Left cardiac atrium (tissue), 4 donors: Measurements from ENCODE around the gene ACYP2. TPM values are rescaled to one million over a fixed set of nuclear protein-coding genes. Genes with fewer than 3 reads are reported as not detected.
"Not testable (repeated sequence)": the region's sequence is repeated elsewhere in the genome, so short reads cannot be mapped to it uniquely, and the experiment has no call there.

Experiments used
- ATAC-seq, 2 donors: fragments of 200-7000 bp; cut with Tn5 transposase; one replicate each; pipeline ENCODE4 v1.9.1; 2020; ENCODE audit warnings: mild to moderate bottlenecking in 2 of 2, moderate library complexity in 2 of 2
- DNase-seq: peaks from one replicate; pipeline ENCODE4 v3.0.0-alpha.2; 2020
- intact Hi-C, 2 donors: fragments of 100-400 bp; cut with DNase I; formaldehyde crosslinking; loops; one replicate each; pipeline versions ENCODE4 v1.14.1 to v1.15.1; 2022 to 2023
- long read RNA-seq: library from polyadenylated mRNA; unstranded; transcript quantifications from one replicate; pipeline ENCODE4 v2.0.0, GENCODE V29; 2021
- total RNA-seq, 2 donors: library from RNA; stranded (reverse); fragmentation: NEBNext Ultra II Directional; extraction: Animal tissue kit (Norgen Biotek cat#: 25700); gene quantifications; one replicate each; pipeline ENCODE4 v1.2.1, GENCODE V29; 2021
- donor health status: DM: no; HTN: yes; CAD: no.
- donor health status: DM: no; HTN: yes; CAD: no; lungs with severe emphysema.
- donor health status: DM: yes; HTN: yes; CAD: no.
- donor health status: Dilated cardiomyopathy.

Gene ACYP2
- 10 to 100 TPM; 43.0 to 43.2 TPM for total RNA-seq
- long read RNA-seq, partial matches to known transcripts: 1 of 7 reads
- long read RNA-seq, other reads (novel, unspliced or antisense): 5 of 7 reads

DNA sequence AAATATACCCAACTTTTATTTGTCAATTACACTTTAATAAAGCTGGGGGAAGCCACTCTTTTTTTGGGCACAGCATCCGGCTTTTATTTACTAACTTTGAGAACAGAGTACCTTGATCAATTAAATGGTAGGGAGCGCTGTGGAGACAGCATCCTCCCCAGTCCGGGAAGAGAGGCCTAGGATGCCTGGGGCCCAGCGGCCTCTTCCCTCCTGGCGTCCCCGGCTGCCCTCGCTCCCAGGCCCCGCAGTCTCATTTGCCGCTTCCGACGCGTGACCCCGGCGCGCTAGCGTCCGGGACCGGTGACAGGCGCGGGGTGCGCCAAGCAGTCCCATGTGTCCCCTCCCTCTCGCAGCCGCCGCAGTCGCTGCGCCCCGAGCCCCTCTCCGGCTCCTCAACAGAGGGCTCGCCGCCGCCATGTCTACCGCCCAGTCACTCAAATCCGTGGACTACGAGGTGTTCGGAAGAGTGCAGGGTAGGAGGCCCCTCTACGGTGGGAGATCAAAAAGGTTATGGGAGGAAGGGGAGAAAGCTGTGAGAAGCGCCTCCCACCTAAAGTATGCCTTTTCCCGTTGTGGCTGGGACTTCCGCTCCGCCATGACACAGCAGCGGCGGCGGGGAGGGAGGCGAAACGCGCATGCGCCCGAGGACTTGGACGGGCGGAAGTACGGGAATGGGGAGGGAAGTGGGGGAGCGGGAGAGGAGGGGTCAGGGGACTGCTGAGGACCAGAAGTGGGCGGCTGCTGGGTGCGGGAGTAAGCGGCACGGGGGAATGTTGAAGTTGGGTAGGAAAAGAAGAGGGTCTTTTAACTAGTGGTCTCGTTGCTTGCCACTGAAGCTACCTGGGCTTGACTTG, at the start of gene ACYP2:
Gene ACYP2 (plus strand): TSS at position 332 of the 854 bp plus-strand sequence.
- DNase-seq (peak; percentile 97), ATAC-seq (peak; percentile 98 to 99)
- intact Hi-C loops: no loop called here

DNA sequence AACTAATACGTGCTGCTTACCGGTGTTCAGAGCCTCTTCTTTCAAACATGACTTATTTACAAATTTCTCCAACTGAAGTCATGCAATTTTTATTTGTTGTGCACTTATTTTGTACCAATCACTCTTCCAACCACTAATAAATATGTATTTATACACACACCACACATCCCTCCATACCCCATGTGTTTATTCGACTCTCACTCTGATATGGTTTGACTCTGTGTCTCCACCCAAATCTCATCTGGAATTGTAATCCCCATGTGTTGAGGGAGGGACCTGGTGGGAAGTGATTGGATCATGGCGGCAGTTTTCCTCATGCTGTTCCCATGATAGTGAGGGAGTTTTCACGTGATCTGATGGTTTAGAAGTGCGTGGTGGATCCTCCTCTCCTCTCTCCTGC, 49.5 kb upstream of the ACYP2 start:
- DNase-seq (no peak), ATAC-seq (no peak)
- intact Hi-C loops: no loop called here

DNA sequence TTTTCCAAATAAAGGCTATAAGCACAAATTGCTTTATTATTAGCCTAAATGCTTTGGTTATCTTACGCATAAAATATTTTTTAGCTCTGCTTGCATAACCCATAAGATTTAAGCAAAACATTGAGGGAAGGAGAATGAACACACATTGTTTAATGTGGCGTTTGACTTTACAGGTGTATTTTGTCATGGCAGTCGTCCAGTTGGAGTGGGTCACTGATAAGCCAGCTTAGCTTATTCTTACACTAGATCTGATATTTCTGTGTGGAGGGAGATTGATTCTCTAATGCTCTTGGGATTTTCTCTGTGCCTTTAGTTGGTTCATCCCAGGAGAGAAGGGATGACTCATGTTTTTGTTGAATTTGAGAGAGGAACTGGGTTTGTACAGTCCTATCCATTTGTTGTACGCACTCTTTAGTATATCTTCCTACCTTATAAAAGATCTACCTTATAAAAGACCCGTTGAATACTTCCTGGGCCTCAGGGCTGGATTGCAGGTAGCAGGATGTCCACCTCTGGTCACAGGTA, 47.5 kb upstream of the ACYP2 start:
- intact Hi-C loops: no loop called here
- ATAC-seq: no peak
- no peak for DNase-seq

DNA sequence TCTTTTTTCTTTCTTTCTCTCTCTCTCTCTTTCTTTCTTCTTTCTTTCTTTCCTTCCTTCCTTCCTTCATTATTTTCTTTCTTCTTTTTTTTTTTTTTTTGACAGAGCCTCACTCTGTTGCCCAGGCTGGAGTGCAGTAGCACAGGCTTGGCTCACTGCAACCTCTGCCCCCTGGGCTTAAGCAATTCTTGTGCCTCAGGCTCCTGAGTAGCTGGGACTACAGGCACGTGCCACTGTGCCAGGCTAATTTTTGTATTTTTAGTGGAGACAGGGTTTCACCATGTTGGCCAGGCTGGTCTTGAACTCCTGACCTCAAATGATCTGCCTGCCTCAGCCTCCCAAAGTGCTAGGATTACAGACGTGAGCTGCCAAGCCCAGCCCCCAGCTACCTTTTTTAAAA, 42.9 kb upstream of the ACYP2 start:
- intact Hi-C loops, DNase-seq, ATAC-seq: not testable (repeated sequence)

- DNase-seq (no peak), ATAC-seq (no peak)
- intact Hi-C loops: no loop called here
Observed at GRCh38 chr2:54073796-54074195, 41.6 kb upstream of the ACYP2 start.

DNA sequence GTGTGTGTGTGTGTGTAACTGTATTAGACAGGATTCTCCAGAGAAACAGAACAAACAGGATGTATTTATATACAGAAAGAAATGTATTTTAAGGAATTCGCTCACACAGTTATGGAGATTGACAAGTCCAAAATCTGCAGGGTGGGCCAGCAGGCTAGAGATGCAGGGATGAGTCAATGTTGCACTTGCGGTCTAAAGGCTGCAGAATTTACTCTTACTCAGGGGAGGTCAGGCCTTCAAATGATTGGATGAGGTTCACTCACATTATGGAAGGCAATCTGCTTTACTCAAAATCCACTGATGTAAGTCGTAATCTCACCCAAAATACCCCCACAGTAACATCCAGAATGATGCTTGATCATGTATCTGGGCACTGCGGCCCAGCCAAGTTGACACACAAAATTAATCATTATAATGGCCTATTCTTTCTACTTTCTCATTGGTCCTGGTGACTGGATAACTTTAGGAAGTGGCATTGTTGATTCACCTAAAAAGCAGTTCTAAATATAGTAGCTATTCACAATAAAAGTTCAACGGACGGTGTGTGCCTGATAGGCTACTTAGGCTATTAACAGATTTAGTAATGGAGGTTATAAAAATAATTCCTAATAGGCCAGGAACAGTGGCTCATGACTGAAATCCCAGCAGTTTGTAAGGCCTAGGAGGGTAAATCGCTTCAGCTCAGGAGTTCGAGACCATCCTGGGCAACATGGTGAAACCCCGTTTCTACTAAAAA, 40.6 kb upstream of the ACYP2 start:
- no peak for DNase-seq

GRCh38 chr2:54076586-54076985, 38.8 kb upstream of the ACYP2 start:
- DNase-seq (no peak), ATAC-seq (peak in 1 of 2 donors; percentile 56)
- intact Hi-C loops: no loop called here

More for the DNA sequence above, 40.6 kb upstream of the ACYP2 start:
- no peak for ATAC-seq
- intact Hi-C loops: no loop called here

DNA sequence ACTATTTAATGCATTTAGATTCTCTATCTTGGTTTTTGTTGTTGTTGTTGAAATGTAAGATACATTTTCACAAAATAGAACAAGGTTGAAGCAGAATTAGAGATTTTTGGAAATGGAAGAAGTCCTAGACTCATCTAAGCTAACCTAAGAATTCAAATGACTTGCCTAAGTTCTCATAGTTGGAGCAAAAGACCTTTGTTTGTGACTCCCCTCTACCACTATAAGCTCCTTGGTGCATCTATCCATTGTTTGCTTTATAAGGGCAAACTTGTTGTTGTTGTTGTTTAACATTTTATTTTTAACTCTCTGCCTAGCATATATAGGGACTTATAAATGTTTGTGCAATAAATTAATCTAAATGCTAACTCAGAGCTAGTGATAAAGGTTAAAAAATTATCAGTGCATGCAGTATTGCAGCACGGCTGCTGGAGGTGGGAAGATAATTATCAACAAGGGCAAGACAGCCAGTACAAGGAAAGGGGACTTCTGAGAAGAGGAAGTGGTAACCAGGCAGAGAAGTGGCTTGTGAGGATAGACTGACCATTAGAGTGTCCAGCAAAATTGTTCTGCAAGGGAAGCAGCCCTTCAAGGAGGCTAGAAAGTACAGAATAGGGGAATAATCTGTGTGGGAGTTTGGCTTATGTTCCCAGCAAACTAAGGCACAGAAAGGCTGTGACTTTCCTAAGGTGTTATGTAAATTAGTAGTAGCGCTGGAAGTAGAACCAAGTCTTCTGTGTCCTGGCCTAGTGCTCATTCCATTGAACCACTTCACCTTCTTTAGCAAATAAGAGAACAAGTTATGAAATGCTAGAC, 38.1 kb upstream of the ACYP2 start:
- no peak for DNase-seq
- intact Hi-C loops: no loop called here
- peak in 1 of 2 donors; percentile 26 for ATAC-seq

GRCh38 chr2:54079331-54079730, 36.1 kb upstream of the ACYP2 start:
- ATAC-seq (no peak), DNase-seq (no peak)
- intact Hi-C loops: no loop called here

DNA sequence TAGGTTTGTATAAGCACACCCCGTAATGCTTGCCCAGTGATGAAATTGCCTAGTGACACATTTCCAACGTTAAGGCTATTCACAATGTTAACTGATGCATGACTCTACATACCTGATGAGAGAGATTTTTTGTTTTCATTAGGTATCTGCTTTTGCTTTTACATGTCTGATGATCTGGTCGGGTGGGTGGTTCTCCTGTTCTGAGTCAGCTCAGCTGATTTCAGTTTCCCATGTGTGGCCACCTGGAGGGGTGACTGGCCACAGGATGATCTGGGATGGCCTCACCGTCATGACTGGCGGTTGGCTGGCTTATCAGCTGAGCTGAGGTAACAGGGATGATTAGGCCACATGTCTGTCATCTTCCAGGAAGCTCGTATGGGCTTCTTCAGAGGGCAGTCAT, 33.8 kb upstream of the ACYP2 start:
- intact Hi-C loops: loop anchor here in 1 of 2 donors (10.0 kb wide), 1 partner anchor 117 kb away; no protein-coding TSS in a partner anchor
- no peak for ATAC-seq

DNA sequence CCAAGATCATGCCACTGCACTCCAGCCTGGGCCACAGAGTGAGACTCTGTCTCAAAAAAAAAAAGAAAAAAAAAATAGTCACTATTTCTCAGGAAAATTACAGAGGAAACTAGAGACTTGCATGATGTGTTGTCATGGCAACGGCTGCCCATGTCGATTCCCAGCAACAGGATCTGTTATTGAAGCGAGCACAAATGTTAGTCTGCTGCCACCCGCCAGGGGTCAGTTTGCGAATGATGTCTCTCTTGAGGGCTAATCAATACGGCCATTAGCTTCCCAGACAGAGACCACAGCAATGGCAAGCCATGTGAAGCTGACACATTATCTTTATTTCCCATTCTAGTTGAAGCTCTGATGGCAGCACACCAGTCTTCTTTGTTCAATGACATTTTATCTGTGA, 32.4 kb upstream of the ACYP2 start:
- intact Hi-C loops: loop anchor here in 1 of 2 donors (10.0 kb wide), 1 partner anchor 118 kb away; no protein-coding TSS in a partner anchor
- ATAC-seq: no peak
- DNase-seq: no peak

More for the DNA sequence above, 33.8 kb upstream of the ACYP2 start:
- DNase-seq: no peak

DNA sequence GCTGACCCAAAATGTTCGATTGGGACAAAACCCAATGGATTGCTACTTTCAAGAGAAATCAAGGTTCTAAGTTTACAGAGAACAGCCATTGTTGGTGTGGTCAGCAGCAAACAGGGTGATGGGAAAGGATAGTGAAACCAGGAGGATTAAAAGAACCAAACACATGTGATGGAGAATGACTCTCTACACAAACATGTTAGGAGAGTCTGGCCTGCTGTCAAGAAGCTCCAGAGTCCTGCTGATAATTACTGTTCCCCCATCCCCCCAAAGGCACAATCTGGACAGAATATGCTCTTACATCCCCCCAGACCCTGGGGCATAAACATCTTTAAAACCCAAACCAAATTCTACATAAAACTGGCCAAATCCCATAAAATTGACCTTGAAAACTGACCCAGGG, 32.0 kb upstream of the ACYP2 start:
- DNase-seq: no peak
- intact Hi-C loops: loop anchor here in 1 of 2 donors (10.0 kb wide), 1 partner anchor 119 kb away; no protein-coding TSS in a partner anchor
- no peak for ATAC-seq

DNA sequence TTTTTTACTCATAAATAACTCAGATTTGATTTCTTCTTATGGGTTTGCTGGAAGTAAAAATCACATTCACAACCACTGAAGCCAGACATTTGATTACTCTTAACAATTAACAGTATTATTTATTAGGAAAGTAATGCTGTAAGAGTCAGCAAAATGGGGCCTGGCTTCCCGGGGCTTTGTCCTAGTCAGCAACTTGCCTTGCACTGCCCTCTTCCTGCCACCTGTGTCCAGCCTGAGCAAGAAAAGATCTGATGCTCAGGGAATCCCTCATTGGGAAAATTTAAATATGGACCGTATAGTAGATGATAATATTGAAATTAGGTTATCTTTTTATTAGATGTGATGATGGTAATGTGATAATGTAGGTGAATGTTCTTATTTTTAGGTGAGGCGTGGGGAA, 30.8 kb upstream of the ACYP2 start:
- peak in 1 of 2 donors; percentile 31 for ATAC-seq

DNA sequence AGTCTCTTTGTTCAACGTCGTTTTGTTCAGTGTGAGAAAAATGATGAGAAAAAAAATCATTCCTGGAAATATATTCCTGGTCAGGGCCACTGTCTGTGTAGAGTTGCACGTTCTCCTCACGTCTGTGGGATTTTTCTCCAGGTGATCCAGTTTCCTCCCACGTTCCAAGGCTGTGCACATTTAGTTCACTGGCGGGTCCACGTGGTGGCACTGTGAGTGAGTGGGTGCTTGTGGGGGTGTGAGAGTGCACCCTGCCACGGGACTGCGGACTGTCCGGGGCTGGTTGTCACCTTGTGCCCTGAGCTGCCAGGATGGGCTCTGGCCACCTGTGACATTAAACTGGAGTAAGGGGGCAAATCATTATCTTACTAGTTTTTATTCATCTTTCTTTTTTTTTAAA, 30.3 kb upstream of the ACYP2 start:
- ATAC-seq (peak in 1 of 2 donors; percentile 30), DNase-seq (no peak)
- intact Hi-C loops: loop anchor here in 1 of 2 donors (10.0 kb wide), 1 partner anchor 120 kb away; no protein-coding TSS in a partner anchor

More for the DNA sequence above, 30.8 kb upstream of the ACYP2 start:
- DNase-seq: peak; percentile 37
- intact Hi-C loops: loop anchor here in 1 of 2 donors (10.0 kb wide), 1 partner anchor 120 kb away; no protein-coding TSS in a partner anchor

GRCh38 chr2:54086157-54086556, 29.3 kb upstream of the ACYP2 start:
- DNase-seq: no peak
- intact Hi-C loops: loop anchor here in 1 of 2 donors (10.0 kb wide), 1 partner anchor 121 kb away; no protein-coding TSS in a partner anchor
- ATAC-seq: no peak

DNA sequence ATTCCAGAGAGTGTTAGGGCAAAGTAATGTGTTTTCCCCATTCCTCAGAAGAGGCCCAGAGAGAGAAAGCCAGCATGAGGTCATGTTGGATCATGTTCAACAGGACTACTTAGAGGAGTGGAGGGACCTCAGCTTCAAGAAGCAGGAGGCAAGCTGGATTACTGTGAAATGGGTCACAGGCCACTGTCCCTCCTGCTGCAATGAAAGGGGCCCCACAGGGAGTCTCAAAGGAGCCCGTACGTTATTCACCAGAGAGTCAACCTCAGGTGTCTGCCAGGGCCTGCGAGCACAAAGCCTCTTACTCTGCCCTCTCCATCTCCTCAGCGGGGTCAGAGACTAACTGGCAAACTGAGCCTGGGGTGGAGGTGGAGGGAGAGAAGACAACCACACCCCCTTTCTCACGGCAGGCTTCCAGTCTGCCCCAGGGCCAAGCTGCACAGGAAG, 27.2 kb upstream of the ACYP2 start:
- intact Hi-C loops: loop anchor here in 1 of 2 donors (10.0 kb wide), 1 partner anchor 123 kb away; no protein-coding TSS in a partner anchor
- ATAC-seq: peak; percentile 63 to 71
- no peak for DNase-seq

- ATAC-seq: no peak
- DNase-seq: no peak
- intact Hi-C loops: loop anchor here in 1 of 2 donors (10.0 kb wide), 1 partner anchor 124 kb away; no protein-coding TSS in a partner anchor
Observed at GRCh38 chr2:54088719-54089118, 26.7 kb upstream of the ACYP2 start.

DNA sequence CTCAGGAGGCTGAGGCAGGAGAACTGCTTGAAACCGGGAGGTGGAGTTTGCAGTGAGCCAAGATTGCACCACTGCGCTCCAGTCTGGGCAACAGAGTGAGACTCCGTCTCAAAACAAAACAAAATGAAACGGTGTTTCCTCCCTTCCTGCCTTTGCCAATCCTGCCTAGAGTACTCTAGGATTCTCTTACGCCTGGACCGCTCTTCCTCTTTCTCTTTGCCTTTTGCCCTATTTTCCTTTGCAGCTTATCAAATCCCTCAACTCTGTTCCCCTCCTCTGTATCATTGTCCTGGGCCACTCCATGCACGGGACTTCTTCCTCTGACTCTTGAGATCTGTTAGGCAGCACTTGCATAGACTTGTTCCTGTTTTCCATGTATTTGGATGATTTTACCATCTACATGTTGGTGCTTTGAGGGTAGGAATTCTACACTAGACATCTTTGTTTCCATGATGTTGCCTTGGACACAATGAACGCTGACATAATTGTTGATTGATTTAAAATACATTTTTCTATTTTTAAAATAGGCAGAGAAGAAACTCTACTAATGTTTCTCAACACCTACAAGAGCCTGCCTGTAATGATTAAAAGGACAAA, 24.8 kb upstream of the ACYP2 start:
- intact Hi-C loops: no loop called here
- no peak for ATAC-seq

More for the DNA sequence above, 24.8 kb upstream of the ACYP2 start:
- DNase-seq: no peak
